Liver (tissue), 9 donors: ENCODE measurements around the gene PIMREG. TPM values are rescaled to one million over a fixed set of nuclear protein-coding genes. Genes with fewer than 3 reads are reported as not detected.

Experiments
- DNase-seq: peaks from one replicate; pipeline ENCODE4 v3.0.0-alpha.2; 2017; ENCODE audit warnings: low spot score
- H3K27ac ChIP-seq, 2 donors: one replicate each; pipeline ENCODE4 v1.7.0; 2013; ENCODE audit warnings: inconsistent platforms in 2 of 2, low read length in 2 of 2, control low read depth in 1 of 2, low read depth in 1 of 2, mild to moderate bottlenecking in 1 of 2
- H3K27me3 ChIP-seq, 4 donors: one replicate each; pipeline versions ENCODE4 v1.6.1 to v1.7.0; 2013; ENCODE audit warnings: low read length in 3 of 4, inconsistent platforms in 1 of 4, mild to moderate bottlenecking in 1 of 4, moderate library complexity in 1 of 4; ENCODE audit not compliant: control insufficient read depth in 4 of 4, insufficient read depth in 4 of 4
- H3K36me3 ChIP-seq, 4 donors: one replicate each; pipeline versions ENCODE4 v1.6.1 to v1.7.0; 2013; ENCODE audit warnings: low read length in 3 of 4, mild to moderate bottlenecking in 3 of 4, low read depth in 1 of 4, moderate library complexity in 1 of 4; ENCODE audit not compliant: control insufficient read depth in 4 of 4, insufficient read depth in 3 of 4
- H3K4me1 ChIP-seq, 4 donors: one replicate each; pipeline versions ENCODE4 v1.6.1 to v1.7.0; 2013; ENCODE audit warnings: low read length in 3 of 4, mild to moderate bottlenecking in 3 of 4, moderate library complexity in 1 of 4; ENCODE audit not compliant: control insufficient read depth in 4 of 4, insufficient read depth in 4 of 4
- H3K4me3 ChIP-seq, 3 donors: one replicate each; pipeline versions ENCODE4 v1.6.1 to v1.7.0; 2013; ENCODE audit warnings: low read length in 3 of 3, control low read depth in 1 of 3, low read depth in 1 of 3, mild to moderate bottlenecking in 1 of 3
- H3K9ac ChIP-seq, 2 donors: one replicate each; pipeline ENCODE4 v1.7.0; 2013; ENCODE audit warnings: low read length in 2 of 2, mild to moderate bottlenecking in 2 of 2, moderate library complexity in 2 of 2, control low read depth in 1 of 2, low read depth in 1 of 2
- H3K9me3 ChIP-seq, 4 donors: one replicate each; pipeline versions ENCODE4 v1.6.1 to v1.7.0; 2013; ENCODE audit warnings: low read length in 3 of 4; ENCODE audit not compliant: control insufficient read depth in 4 of 4
- ATF3 ChIP-seq: IDR thresholded peaks from 2 replicates; pipeline ENCODE4 v1.6.1; 2016; ENCODE audit warnings: antibody characterized with exemption
- CTCF ChIP-seq: fragments of 150-350 bp; IDR thresholded peaks from 2 replicates; pipeline ENCODE4 v1.5.1; 2017; ENCODE audit warnings: improper control_type of control experiment, low read depth, low read length; ENCODE audit not compliant: missing input control
- EGR1 ChIP-seq, 2 donors: IDR thresholded peaks; 2 replicates each; pipeline ENCODE4 v1.6.1; 2016 to 2018; ENCODE audit warnings: antibody characterized with exemption in 2 of 2, low read depth in 2 of 2
- FOXA1 ChIP-seq: IDR thresholded peaks from 2 replicates; pipeline ENCODE4 v1.6.1; 2016; ENCODE audit warnings: antibody characterized with exemption
- FOXA2 ChIP-seq: IDR thresholded peaks from 2 replicates; pipeline ENCODE4 v1.6.1; 2016; ENCODE audit warnings: antibody characterized with exemption
- GABPA ChIP-seq, 2 donors: IDR thresholded peaks in 1 of 2; conservative IDR thresholded peaks in 1 of 2; 2 replicates each; pipeline ENCODE4 v1.6.1; 2016; ENCODE audit warnings: antibody characterized with exemption in 2 of 2, mild to moderate bottlenecking in 1 of 2, moderate library complexity in 1 of 2
- HNF4A ChIP-seq, 2 donors: conservative IDR thresholded peaks; 2 replicates each; pipeline ENCODE4 v1.6.1; 2016; ENCODE audit warnings: antibody characterized with exemption in 2 of 2, mild to moderate bottlenecking in 2 of 2
- HNF4G ChIP-seq: IDR thresholded peaks from 2 replicates; pipeline ENCODE4 v1.6.1; 2016; ENCODE audit warnings: antibody characterized with exemption
- JUND ChIP-seq, 2 donors: IDR thresholded peaks; 2 replicates each; pipeline ENCODE4 v1.6.1; 2016; ENCODE audit warnings: antibody characterized with exemption in 2 of 2
- NR2F2 ChIP-seq: IDR thresholded peaks from 2 replicates; pipeline ENCODE4 v1.6.1; 2016; ENCODE audit warnings: antibody characterized with exemption
- RAD21 ChIP-seq, 2 donors: IDR thresholded peaks; 2 replicates each; pipeline ENCODE4 v1.6.1; 2016; ENCODE audit warnings: antibody characterized with exemption in 2 of 2, mild to moderate bottlenecking in 2 of 2
- REST ChIP-seq: IDR thresholded peaks from 2 replicates; pipeline ENCODE4 v1.6.1; 2016; ENCODE audit warnings: antibody characterized with exemption, mild to moderate bottlenecking
- RXRA ChIP-seq, 2 donors: IDR thresholded peaks; 2 replicates each; pipeline ENCODE4 v1.6.1; 2017 to 2018; ENCODE audit warnings: antibody characterized with exemption in 2 of 2, mild to moderate bottlenecking in 1 of 2
- SP1 ChIP-seq: IDR thresholded peaks from 2 replicates; pipeline ENCODE4 v1.6.1; 2018; ENCODE audit warnings: antibody characterized with exemption, mild to moderate bottlenecking
- TAF1 ChIP-seq: conservative IDR thresholded peaks from 2 replicates; pipeline ENCODE4 v1.6.1; 2016; ENCODE audit warnings: antibody characterized with exemption, mild to moderate bottlenecking
- YY1 ChIP-seq: IDR thresholded peaks from 2 replicates; pipeline ENCODE4 v1.6.1; 2016; ENCODE audit warnings: antibody characterized with exemption, mild to moderate bottlenecking
- WGBS: extraction: QIAGEN DNeasy Blood & Tissue Kit; methylation state at CpG from one replicate; pipeline ENCODE4 v1.1.7; 2013; 5-methylcytosine and 5-hydroxymethylcytosine counted together
- polyA plus RNA-seq, 2 donors: library from polyadenylated mRNA; stranded (reverse) in 1 of 2; unstranded in 1 of 2; fragments of 200-250 nt in 1 of 2; fragments of >200 nt in 1 of 2; fragmentation: Nextera tagmentation in 1 of 2; extraction: Ambion mirVana in 1 of 2; gene quantifications; one replicate each; pipeline versions ENCODE4 v1.2.1 to v1.2.3, GENCODE V29; 2013 to 2015
- total RNA-seq, 2 donors: library from RNA; depleted of rRNA; stranded (reverse); fragments of >200 nt; gene quantifications; one replicate each; pipeline ENCODE4 v1.2.3, GENCODE V29; 2014
- TF ChIP-seq, protein P1 (sequence below): IDR thresholded peaks from 2 replicates; pipeline ENCODE4 v1.6.1; 2016; ENCODE audit warnings: antibody characterized with exemption
- TF ChIP-seq, protein P2 (sequence below): IDR thresholded peaks from 2 replicates; pipeline ENCODE4 v1.6.1; 2016; ENCODE audit warnings: antibody characterized with exemption
- donor health status: healthy.
- donor health status: healthy.
- donor health status: healthy.
- donor health status: healthy.
- donor health status: healthy.

PIMREG gene
- total and polyA plus RNA-seq, 4 donors: 0.10 to 5.2 (median 0.75) TPM; not detected in 1

DNA sequence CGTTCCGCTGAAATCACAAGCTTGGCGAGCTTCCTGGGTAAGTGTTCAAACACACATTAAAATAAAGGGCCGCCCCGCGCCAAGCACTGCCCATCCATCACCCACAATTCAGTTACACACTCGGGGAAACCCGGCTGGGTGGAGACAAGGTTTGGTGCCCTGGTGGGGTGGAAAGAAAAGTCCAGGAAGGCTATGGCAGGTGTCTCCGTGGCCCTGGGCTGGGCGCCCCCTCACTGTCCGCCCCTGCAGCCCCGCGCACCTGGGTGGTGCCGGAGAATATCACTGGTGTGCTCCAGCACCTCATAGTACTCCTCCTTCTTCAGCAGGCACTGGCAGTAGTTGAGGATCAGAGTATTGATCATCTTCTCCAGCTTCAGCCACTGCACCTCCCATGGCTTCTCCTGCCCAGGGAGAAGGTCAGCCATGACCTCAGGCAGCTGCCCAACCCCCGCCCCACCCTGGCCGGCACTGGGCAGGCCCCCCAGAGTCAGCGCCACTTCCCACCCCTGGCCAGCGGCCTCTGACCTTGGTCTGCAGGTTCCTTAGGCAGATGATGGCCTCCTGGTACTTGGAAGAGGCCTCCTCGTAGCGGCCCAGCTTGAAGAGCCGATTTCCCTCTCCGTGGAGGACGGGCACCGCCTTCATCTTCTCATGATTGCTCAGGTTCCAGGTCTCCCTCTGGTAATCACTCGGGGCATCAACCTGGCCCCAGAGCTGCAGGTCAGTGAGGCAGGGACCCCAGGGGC, 17.7 kb upstream of the PIMREG start:
- DNase-seq: no peak
- TF ChIP-seq HNF4A (conservative IDR thresholded peaks at IDR 0.05) (no peak), FOXA2 (no peak), SP1 (no peak), YY1 (no peak), TAF1 (no peak), JUND (IDR thresholded peaks at IDR 0.05) (no peak), CTCF (no peak), GABPA (IDR thresholded peaks at IDR 0.05 in 1 of 2, conservative IDR thresholded peaks at IDR 0.05 in 1 of 2) (no peak), HNF4G (no peak), RAD21 (IDR thresholded peaks at IDR 0.05) (no peak), EGR1 (IDR thresholded peaks at IDR 0.05; ENCODE audit: low read depth in 2 of 2) (no peak), ATF3 (no peak), RXRA (IDR thresholded peaks at IDR 0.05) (no peak), REST (no peak), FOXA1 (no peak)
- TF ChIP-seq, protein P1, sequence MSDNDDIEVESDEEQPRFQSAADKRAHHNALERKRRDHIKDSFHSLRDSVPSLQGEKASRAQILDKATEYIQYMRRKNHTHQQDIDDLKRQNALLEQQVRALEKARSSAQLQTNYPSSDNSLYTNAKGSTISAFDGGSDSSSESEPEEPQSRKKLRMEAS: no peak
- peaks cover 0 to 3% (median 0%) of the 10 kb centered on the region in 4 donors for H3K9me3 ChIP-seq
- no peaks in the 10 kb centered on the region for H3K36me3 ChIP-seq
- H3K27me3 ChIP-seq: no peaks in the 10 kb centered on the region
- 87% methylated on average over 25 of the region's 25 CpGs for WGBS
- H3K27ac ChIP-seq: no peak overlapping the region
- no peak overlapping the region for H3K9ac ChIP-seq
- no peaks in the 10 kb centered on the region for H3K4me1 ChIP-seq
- no peak overlapping the region for H3K4me3 ChIP-seq

DNA sequence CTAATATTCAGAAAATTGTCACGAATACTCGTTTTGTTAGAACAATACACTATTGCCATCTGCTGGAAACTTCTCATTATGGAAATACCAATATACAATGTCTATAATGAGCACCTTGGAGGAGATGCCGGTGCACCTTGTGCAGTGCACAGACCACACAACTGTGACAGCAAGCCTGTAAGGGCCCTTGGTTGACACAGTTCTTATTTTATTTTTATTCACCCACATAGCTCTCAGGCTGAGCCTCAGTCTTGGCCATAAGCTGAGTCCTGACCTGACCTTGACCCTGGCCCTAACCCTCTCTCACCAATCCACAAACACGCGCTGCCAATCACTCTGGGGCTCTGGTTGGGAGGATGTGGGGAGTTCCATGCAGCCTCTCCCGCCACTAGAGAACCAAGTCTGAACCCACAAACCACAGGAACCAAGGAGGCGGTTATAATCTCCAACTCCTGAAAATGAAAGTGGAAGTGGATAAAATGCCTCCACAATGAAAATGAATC, 16.9 kb upstream of the PIMREG start:
- no peak overlapping the region for H3K27ac ChIP-seq
- peaks cover 0 to 3% (median 0%) of the 10 kb centered on the region in 4 donors for H3K9me3 ChIP-seq
- TF ChIP-seq GABPA (IDR thresholded peaks at IDR 0.05 in 1 of 2, conservative IDR thresholded peaks at IDR 0.05 in 1 of 2) (no peak), RXRA (IDR thresholded peaks at IDR 0.05) (no peak), REST (no peak), TAF1 (no peak), NR2F2 (no peak), RAD21 (IDR thresholded peaks at IDR 0.05) (no peak), FOXA2 (no peak)
- TF ChIP-seq, protein P2, sequence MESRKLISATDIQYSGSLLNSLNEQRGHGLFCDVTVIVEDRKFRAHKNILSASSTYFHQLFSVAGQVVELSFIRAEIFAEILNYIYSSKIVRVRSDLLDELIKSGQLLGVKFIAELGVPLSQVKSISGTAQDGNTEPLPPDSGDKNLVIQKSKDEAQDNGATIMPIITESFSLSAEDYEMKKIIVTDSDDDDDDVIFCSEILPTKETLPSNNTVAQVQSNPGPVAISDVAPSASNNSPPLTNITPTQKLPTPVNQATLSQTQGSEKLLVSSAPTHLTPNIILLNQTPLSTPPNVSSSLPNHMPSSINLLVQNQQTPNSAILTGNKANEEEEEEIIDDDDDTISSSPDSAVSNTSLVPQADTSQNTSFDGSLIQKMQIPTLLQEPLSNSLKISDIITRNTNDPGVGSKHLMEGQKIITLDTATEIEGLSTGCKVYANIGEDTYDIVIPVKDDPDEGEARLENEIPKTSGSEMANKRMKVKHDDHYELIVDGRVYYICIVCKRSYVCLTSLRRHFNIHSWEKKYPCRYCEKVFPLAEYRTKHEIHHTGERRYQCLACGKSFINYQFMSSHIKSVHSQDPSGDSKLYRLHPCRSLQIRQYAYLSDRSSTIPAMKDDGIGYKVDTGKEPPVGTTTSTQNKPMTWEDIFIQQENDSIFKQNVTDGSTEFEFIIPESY: no peak
- no peaks in the 10 kb centered on the region for H3K27me3 ChIP-seq
- no peaks in the 10 kb centered on the region for H3K4me1 ChIP-seq
- no peaks in the 10 kb centered on the region for H3K36me3 ChIP-seq
- H3K9ac ChIP-seq: no peak overlapping the region
- no peak for DNase-seq
- no peak overlapping the region for H3K4me3 ChIP-seq
- 57% methylated on average over 7 of the region's 7 CpGs for WGBS
